GM21423 (cell line): Measurements from ENCODE around the gene CHRNB4.

Source experiments
- ATAC-seq: cut with Tn5 transposase; IDR thresholded peaks from one replicate; pipeline ENCODE4 v1.9.1; 2021; ENCODE audit warnings: mild to moderate bottlenecking, moderate library complexity; ENCODE audit not compliant: unreplicated experiment

Gene CHRNB4

DNA sequence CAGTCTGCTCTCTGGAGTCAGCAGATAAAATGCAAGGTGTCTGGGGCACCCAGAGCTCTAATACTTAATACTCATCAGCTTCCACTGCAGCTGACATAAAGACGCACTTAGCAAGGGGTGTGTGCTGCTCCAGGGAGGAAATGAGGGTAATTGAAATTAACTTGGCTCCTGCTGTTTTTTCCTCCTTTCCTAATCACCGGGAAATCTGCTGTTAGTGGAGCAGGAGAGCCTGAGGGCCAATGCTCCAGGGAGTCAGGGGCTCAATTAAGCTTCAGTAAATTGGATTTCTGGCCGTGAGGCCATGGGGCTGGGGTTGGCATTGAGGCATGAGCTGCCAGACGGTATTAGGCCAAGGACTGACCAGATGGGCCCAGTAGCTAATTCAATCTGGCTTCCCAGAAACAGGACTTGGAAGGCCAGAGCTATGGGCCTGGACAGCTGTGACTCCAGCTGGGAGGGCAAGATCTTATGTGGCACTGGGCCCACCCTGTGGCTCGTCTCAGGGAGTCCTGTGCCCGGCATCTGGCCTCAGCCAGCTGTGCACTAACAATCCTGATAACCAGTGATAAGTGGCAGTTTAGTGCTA lies 30.7 kb upstream of the CHRNB4 start:
- ATAC-seq, result no peak

DNA sequence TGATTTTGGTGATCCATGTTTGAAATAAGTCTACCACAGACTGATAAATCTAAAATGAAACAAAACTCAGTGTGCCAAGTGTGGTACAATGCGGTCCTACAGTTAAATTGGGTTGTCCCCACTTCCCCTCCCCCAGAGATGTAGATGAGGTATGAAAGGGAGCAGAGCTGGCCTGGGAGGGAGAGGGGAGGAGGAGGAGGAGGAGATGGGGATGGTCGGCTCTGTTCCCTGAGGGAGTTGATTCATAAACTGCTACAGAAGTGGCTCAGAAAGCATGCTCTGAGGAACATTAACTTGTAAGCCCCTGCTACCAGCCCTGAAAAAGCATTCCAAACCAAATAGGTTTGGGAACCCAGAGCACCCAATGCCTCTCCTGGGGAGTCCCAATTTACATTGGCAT lies 28.0 kb upstream of the CHRNB4 start:
- ATAC-seq, result no peak

DNA sequence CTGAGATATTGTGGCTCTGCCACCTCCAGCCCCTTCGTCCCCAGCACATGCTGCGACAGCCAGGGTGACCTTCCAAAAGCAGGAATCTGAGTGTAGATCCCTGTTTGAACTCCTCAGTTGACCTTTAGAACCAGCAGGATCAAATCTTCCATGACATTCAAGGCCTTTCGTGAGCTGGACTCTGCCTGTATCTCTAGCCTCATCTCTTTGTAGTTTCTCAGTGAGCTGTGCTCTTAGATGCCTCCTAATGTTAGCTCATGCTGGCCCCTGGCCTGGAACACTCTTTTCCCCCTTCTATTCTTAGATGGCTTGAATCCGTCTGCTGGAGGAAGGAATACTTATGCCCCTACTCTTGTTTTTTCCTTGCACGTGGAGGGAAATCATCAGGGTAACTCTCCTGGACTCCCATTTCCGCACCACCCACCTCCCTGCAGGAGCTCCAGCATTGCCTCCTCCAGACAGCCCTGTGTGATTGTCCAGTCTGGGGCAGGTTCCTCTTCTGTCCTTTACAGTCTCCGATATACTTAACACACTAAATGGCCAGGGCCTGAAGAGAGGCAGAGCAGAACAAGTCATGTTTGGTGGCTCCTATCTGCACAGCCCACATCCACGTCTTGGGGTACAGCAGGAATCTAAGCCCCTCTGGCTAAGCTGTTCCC lies 26.7 kb upstream of the CHRNB4 start:
- no peak for ATAC-seq

DNA sequence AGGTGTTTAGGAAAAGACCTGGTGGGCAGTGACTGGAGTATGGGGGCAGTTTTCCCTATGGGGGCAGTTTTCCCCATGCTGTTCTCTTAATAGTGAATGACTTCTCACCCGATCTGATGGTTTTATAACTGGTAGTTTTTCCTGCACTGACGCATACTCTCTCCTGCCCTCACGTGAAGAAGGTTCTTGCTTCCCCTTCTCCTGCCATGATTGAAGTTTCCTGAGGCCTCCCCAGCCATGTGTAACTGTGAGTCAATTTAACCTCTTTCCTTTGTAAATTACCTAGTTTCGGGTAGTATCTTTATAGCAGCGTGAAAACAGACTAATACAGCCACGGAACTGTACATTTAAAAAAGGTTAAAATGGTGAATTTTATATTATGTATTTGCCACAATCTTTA lies 25.0 kb upstream of the CHRNB4 start:
- no peak for ATAC-seq

DNA sequence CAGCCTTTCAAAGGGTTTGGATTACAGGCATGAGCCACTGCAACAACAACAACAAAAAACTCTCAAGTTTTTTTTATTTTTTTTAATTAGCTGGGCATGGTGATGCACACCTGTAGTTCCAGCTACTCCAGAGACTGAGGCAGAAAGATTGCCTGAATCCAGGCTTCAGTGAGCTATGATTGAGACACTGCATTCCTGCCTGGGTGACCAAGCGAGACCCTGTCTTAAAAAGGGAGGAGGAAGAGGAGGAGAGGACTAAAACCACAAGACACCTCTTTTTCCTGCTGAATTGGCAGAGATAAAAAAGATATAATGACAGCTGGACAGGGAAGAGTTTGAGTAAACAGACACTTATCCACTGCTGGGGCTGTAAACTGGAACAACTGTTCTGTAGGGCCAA lies 22.7 kb upstream of the CHRNB4 start:
- ATAC-seq, result no peak

DNA sequence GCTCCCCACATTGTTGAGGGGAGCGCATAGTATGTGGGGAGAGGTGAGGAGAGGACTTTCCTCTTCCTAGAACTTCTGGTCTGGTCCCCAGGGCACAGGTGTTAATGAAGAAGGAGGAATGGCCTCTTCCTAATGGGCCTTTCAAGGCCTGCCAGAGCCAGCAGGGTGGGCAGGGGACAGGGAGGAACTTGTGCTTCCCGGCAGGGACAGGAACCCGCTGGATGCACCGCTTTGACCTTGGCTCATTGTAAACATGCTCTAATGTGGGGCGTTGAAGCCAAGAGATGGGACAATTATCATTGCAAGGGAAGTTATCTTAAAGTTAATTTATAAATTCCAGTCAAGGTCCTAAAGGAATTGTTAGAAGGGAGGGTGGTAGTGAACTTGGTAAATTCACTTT lies 21.0 kb upstream of the CHRNB4 start:
- no peak for ATAC-seq

DNA sequence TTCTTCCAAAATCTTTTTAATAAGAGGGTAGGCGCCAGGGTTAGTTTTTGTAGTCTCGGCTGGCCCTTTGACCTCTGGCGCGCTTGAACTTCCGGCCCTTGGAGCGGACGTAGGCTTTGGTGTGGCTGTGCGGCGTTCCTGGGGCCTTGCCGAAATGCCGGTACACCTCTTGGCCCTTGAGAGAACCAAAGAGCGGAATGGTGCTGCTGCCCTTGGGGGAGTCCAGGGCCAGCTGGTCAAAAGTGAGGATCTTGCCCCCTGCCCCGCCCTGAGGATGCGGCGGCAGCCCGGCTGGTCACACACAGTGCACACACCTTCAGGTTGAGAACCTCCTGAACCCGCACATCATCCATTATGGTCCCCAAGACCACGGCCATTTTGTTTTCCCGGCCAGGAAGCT lies 20.0 kb upstream of the CHRNB4 start:
- no peak for ATAC-seq

DNA sequence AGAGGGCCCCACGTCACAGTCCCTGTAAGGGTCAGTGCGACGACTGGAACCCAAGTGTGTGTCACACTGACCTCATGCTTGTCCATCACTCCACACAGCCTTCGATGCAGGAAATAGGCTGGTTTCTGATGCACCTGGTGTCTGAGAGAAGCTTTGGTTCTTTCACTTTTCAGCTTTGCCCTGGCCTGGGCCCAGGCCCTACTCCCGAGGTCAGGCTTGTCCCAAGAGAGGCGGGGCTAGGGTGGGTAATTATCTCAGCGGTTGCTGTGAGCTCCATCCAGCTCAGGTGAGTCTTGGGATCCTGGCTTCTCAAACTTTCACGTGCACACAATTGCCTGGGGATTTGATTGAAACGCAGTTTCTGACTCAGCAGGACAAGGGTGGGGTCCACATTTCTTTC lies 19.6 kb upstream of the CHRNB4 start:
- no peak for ATAC-seq

DNA sequence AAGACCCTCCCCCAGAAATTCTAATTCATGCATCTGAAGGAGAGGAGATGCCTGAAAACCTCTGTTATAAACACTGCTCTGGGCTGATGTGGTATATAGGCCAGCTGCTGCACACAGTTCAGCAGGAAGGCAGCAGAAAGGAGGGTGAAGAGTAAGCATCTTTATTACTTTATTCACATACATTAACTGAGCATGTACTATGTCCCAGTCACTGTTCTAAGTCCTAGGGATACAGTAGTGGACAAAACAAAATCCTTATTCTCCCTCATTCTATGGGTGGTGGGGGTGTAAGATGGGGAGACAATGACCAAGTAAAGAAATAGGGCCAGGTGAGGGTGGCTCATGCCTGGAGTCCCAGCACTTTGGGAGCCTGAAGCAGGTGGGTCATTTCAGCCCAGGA lies 17.8 kb upstream of the CHRNB4 start:
- ATAC-seq, result no peak

DNA sequence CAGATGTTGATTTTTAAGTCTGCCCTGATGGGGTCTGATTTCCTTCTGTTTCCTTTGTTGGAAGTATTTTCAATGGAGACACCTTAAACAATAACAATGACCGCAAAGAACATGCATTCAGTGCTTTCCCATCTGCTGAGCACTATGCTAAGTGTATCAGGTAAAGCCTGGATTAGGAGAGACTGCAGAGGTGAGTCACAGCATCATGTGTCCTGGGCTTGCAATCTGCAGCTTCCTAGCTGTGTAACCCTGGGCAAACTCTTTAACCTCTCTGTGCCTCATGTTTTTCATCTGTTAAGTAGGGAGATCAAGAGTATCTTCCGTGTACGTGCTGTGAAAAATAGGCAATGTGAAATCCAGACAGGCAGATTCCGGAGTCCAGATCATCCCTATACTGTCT lies 13.3 kb upstream of the CHRNB4 start:
- ATAC-seq, result no peak

DNA sequence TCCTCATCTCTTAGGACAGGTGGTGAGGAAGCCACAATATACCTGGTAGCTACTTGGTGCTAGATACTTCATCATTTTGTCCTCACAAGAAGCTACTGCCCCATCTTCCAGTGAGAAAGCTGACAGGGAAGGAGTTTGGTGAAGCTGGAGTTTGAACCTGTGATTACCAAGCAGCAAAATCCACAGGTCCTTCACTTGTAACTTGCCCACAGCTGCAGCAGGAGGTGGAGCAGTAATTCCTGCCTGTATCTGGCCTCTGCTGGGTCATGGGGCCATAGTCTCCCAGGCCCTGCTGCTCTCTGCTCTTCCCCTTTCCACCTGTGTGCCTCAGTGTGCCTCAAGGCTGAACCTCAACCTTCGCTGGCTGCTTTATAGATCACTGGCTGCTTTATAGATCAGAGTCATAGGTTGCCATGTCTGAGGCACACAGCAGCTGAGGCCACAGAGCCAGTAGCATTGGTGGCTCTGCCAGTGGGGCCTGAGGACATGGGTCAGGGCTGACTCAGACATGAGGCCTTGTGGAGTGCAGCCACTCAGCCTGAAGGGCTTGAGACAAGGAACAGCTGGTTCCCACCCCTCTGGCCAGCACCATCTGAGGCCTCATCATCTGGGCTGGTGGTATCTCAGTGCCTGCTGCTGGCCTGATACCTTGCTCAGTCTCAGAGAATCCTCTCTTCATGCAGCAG lies 11.1 kb upstream of the CHRNB4 start:
- no peak for ATAC-seq

DNA sequence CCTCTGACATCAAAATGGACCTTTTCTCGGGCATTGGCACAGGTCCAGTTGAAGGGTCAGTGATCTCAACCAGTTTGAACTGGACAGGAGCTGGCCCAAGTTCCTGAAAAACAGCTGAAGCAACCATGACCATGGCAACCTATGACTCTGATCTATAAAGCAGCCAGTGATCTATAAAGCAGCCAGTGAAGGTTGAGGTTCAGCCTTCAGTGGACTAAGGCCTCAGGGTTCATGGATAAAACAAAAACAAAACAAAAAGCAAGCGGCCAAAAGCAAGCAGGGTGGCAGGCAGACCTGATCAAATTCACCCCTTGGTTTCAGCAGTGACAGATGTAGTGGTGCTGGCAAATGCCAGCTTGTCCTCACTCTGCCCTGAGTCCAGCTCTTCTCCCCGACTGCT lies 10.0 kb upstream of the CHRNB4 start:
- no peak for ATAC-seq

DNA sequence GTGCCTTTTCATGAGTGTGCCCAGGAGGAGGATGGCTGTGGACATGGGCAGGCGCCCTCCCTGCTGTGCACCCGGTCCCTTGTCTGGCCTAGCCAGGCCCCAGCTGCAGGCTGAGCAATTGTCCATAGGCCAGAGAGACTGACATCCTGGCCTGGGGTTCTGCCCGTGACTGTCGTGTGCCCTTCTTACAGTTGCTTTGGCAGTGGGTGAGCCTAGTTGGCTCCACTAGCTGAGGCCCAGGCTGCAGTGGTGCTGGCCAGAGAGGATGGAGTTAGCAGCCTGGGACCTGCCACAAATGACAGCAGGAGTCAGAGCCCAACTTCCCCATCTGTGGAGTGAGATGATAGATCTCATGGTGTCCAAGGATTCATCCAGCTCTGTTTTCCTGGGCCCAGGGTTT lies 9.0 kb upstream of the CHRNB4 start:
- no peak for ATAC-seq

DNA sequence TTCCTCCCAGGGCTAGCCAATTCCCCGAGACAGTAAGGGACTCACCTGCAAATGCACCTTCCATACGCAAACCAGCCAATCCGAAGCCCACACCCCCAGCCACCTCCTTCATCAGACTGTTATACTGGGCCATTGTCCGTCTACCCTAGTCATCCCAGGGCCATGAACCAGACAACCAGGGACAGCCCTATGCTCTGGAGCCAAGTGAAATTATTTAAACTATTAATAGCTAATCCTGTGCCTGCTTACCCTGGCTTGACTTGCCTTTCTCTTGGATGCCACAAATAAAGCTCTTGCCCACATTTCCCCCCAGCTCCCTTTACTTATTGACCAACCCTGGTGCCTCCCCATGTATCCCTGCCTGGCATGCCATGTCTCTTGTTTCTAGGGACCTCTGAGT lies 4.0 kb upstream of the CHRNB4 start:
- no peak for ATAC-seq

DNA sequence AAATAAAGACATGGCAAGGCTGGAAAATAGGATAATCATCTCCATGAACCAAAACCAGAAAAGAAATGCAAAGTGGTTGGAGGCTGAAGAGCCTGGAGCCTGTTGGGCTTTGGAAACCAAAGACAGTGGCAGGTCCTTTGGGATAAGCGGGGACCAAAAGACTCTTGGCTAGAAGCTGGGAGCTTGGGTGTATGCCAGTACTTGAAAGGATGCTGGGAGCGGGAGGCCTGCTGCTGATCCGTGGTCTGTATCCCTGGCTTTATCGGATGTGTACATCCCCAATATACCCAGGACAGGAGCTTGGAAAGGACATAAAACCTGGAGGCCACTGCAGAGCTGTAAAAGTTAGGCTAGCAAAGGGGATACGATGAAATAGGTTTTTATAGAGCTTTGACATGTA lies 1.3 kb upstream of the CHRNB4 start:
- no peak for ATAC-seq

DNA sequence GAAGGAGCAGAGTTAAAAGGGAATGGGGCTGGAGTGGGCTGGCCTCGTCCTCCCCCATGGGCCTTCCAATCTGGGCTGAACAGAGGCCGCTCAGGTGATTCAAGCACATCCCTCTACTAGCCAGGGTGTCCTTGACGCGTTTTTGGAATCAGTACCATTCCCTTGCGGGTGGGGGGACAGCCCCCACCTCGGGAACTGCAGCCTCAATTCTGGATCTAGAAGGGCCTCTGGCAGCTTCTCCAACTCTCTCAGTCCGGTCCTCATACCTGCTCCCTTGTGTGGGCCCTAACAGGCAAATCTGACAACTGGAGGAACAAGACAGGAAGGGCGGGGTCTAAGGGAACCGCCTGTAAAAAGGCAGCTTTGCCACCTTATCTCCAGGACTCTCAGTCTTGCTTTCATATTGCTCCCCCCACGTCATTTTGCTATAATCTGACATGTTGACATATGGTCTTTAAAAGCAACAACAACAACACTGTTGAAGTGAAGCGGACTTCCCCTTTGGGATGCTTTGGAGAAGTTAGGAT lies 802 bp upstream of the CHRNB4 start:
- no peak for ATAC-seq

DNA sequence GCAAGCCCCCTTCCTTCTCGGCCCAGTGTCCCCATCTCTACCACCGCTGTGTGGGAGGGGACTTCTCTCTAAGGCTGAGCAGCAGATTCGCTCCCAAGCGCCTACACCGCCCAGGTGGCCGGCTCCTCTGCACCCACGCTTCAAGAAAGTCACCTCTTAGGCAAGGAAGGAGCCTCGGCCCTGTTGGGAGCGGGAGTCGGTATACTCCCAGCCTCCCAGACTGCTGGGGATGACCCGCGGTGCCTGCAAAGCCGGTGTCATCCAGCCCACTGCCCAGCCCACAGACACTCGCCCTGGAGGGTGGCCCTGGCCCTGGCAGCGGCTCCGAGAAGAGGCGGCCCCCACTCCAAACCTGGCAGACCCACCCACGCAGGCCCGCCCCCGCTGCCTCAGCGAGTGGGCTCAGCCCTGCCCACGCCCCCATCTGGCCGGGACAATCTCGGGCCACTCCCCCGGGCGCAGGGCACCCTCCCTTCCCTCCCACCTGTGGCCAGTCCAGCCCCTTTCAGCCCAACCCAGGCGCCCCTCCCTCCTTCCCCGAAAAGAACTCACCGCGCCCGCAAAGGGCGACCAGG lies 396 bp downstream of the CHRNB4 start:
- ATAC-seq, result no peak

DNA sequence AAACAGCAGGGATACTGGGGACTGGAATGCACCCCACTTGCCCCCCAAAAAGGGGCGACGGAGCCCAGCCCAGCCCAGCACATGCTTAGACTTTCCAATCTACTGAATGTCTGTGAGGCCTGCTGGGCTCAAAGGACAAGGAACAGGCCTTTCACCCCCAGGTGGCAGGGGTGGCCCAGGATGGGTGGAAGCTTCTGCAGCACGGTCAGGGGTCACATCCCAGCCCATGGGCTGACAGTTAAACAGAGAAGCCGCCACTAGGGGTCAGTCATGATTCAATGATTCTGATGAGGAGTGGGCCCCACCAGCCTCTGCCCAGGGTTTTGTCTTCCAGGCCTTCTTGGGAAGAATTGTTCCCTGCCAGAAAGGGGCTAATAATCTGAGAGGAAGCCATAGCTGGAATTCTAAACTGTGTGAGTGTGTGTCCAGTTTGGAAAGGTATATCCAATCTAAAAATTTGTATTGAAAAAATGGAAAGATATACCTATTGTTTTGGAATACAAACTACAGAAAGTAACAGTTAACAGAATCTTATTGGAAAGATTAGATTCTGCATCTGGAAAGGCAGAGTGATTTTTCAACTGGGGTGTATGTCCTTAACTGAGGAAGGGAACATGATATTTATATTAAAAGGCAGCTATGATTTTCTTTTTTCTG lies 2.2 kb downstream of the CHRNB4 start:
- no peak for ATAC-seq

DNA sequence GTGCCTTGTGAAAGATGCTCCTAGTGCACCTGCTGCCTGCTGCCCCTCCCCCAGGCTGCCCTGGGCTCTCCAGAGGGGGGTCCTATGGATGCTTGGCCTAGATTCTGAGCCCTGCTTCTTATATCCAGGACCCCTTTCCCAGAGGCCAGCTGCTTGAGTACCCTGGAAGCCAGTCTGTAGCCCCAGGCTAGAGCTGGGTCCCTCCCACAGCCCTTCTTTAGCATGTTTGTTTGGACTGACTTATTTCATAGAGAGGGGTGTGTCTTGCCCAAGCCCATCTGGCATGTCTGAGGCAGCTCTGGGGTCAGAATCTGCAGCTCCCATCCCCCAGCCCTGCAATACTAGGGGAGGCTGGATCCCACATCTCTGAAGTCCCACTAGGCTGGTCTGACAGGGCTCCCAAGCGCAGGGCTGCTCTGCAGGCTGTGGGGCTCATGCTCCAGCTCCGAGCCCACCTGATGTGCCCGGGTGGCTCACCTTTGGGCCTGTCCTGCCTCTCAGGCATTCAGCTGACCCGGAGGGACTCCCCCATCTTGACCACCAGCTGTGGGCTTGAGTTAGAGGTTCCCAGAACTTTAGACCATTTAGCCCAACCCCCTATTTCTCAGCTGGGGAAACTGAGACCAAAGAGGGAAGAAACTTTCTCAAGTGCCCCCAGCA lies 3.1 kb downstream of the CHRNB4 start:
- ATAC-seq, result no peak

DNA sequence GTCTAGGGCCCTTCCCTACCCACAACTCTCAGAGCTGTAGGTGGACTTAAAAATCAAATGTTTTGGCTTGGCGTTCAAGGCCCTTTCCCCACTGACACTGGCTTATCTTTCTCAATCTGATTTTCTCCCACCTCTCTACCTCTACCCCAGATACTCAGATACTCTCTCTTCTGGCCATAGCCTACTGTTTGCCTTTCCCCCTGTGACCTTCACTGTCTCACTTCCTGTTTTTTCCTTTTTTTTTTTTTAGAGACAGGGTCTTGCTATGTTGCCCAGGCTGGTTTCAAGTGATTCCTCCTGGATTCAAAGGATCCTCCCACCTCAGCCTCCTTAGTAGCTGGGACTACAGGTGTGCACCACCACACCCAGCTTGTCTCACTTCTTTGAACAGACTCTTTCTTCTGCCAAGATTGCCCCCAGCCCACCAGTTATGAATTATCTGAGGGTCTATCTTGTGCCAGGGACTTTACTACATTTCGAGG lies 4.6 kb downstream of the CHRNB4 start:
- ATAC-seq, result no peak

DNA sequence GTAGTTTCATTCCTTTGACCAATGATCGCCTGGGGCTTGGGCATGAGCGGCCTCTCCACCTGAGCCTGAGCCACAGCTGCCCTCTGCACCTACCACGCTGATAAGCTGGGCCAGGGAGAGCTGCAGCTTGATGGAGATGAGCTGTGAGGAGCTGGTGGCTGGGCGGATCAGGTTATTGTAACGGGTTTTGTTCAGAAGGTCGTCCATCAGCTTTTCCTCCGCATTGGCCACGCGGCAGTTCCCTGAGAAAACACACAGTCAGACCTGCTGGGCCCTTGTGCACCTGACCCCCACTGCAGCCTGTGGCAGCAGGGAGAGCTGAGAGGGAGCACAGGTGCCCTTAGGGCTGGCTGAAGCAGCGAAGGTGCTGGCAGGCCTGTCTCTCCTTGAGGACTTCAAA lies 5.7 kb downstream of the CHRNB4 start:
- no peak for ATAC-seq
